ENCODE data around the gene SRSF7.

The SRSF7 gene

GRCh38 chr2:38765551-38765950 lies 14.4 kb upstream of the SRSF7 start:
- Histone ChIP-seq H3K36me3 (ENCODE audit: control insufficient read depth in 2 of 2, insufficient read depth in 1 of 2, low read length in 2 of 2) (no peaks in the 10 kb centered on the region), H3K4me1 (ENCODE audit: control insufficient read depth, insufficient read depth, low read length) (no peaks in the 10 kb centered on the region), H3K4me3 (ENCODE audit: low read depth, low read length) (no peak overlapping the region), H3K27ac (ENCODE audit: extremely low read depth, low read depth, low read length) (no peak overlapping the region), H3K9me3 (ENCODE audit: control insufficient read depth, insufficient read depth, low read depth, low read length) (no peaks in the 10 kb centered on the region)
- ChIA-PET CTCF (interaction anchor here (0.9 kb wide), 1 partner anchor 186 kb away, joined by 3 read pairs; no protein-coding TSS in a partner anchor), POLR2A (interaction anchor here (1.8 to 6.8 kb wide), 2 partner anchors 15 kb away, joined by 18 to 65 read pairs; partner anchors contain the start of gene SRSF7)
- no peak for TF ChIP-seq ZBTB10 (tag by site-specific recombination; IDR thresholded peaks at IDR 0.05)
- no peak for TF ChIP-seq ZNF623 (tag by site-specific recombination; IDR thresholded peaks at IDR 0.05)
- no peak for TF ChIP-seq ZIC2 (tag by site-specific recombination; IDR thresholded peaks at IDR 0.05)
- TF ChIP-seq ZNF707 (tag by site-specific recombination; IDR thresholded peaks at IDR 0.05) = no peak
- no peak for TF ChIP-seq ZNF354C (tag by site-specific recombination; IDR thresholded peaks at IDR 0.05; ENCODE audit: borderline replicate concordance, low read depth)
- no peak for TF ChIP-seq ZNF692 (tag by site-specific recombination; IDR thresholded peaks at IDR 0.05)
- no peak for TF ChIP-seq KLF7 (tag by site-specific recombination; IDR thresholded peaks at IDR 0.05; ENCODE audit: borderline replicate concordance)
- TF ChIP-seq MZF1 (tag by site-specific recombination; IDR thresholded peaks at IDR 0.05; ENCODE audit: borderline replicate concordance) = no peak

GRCh38 chr2:38765149-38765548 lies 14.0 kb upstream of the SRSF7 start:
- TF ChIP-seq ZNF488 (tag by site-specific recombination; IDR thresholded peaks at IDR 0.05) = no peak
- no peak for TF ChIP-seq ZNF548 (tag by site-specific recombination; IDR thresholded peaks at IDR 0.05)
- no peak for TF ChIP-seq ZBTB17 (tag by site-specific recombination; IDR thresholded peaks at IDR 0.05)
- no peak for TF ChIP-seq ZNF416 (tag by site-specific recombination; IDR thresholded peaks at IDR 0.05)
- no peak for TF ChIP-seq ZNF677 (tag by site-specific recombination; IDR thresholded peaks at IDR 0.05)
- no peak for TF ChIP-seq ZNF366 (tag by site-specific recombination; conservative IDR thresholded peaks at IDR 0.05)
- TF ChIP-seq ZNF266 (tag by site-specific recombination; IDR thresholded peaks at IDR 0.05; ENCODE audit: low read depth) = no peak
- H3K27ac ChIP-seq (ENCODE audit: extremely low read depth, low read depth, low read length) = no peak overlapping the region
- no peak overlapping the region for H3K4me3 ChIP-seq (ENCODE audit: low read depth, low read length)
- POLR2A ChIA-PET = interaction anchor here (6.8 kb wide), 1 partner anchor 14 kb away, joined by 65 read pairs; the partner anchor contains the start of gene SRSF7
- no peaks in the 10 kb centered on the region for H3K36me3 ChIP-seq (ENCODE audit: control insufficient read depth in 2 of 2, insufficient read depth in 1 of 2, low read length in 2 of 2)
- no peaks in the 10 kb centered on the region for H3K9me3 ChIP-seq (ENCODE audit: control insufficient read depth, insufficient read depth, low read depth, low read length)
- CTCF ChIA-PET = no interaction called here
- H3K4me1 ChIP-seq (ENCODE audit: control insufficient read depth, insufficient read depth, low read length) = no peaks in the 10 kb centered on the region

- Histone ChIP-seq H3K4me1 (ENCODE audit: control insufficient read depth, insufficient read depth, low read length) (no peaks in the 10 kb centered on the region), H3K36me3 (ENCODE audit: control insufficient read depth in 2 of 2, insufficient read depth in 1 of 2, low read length in 2 of 2) (no peaks in the 10 kb centered on the region), H3K9me3 (ENCODE audit: control insufficient read depth, insufficient read depth, low read depth, low read length) (no peaks in the 10 kb centered on the region), H3K27ac (ENCODE audit: extremely low read depth, low read depth, low read length) (no peak overlapping the region), H3K4me3 (ENCODE audit: low read depth, low read length) (no peak overlapping the region)
- CTCF ChIA-PET = no interaction called here
- POLR2A ChIA-PET = interaction anchor here (6.8 kb wide), 1 partner anchor 13 kb away, joined by 65 read pairs; the partner anchor contains the start of gene SRSF7
- TF ChIP-seq ZNF155 (tag by site-specific recombination; IDR thresholded peaks at IDR 0.05) (no peak), HOXA7 (CRISPR knock-in tag; IDR thresholded peaks at IDR 0.05; ENCODE audit: borderline replicate concordance) (no peak), SP3 (tag by site-specific recombination; IDR thresholded peaks at IDR 0.05) (no peak), ZNF501 (tag by site-specific recombination; IDR thresholded peaks at IDR 0.05) (no peak), ZNF792 (tag by site-specific recombination; IDR thresholded peaks at IDR 0.05) (no peak), ZNF670 (tag by site-specific recombination; IDR thresholded peaks at IDR 0.05; ENCODE audit: low read depth) (no peak), ZNF248 (tag by site-specific recombination; IDR thresholded peaks at IDR 0.05) (no peak), ZBTB8A (tag by site-specific recombination; IDR thresholded peaks at IDR 0.05) (no peak), ZNF211 (tag by site-specific recombination; IDR thresholded peaks at IDR 0.05; ENCODE audit: low read depth) (no peak), ZNF707 (tag by site-specific recombination; IDR thresholded peaks at IDR 0.05) (no peak), HIC1 (tag by site-specific recombination; IDR thresholded peaks at IDR 0.05) (no peak)
Observed at GRCh38 chr2:38763728-38764127, 12.6 kb upstream of the SRSF7 start.

Data from HEK293 (cell line).